Panc1 (cell line): ENCODE data around the gene MOB3A. TPM values are rescaled to one million over a fixed set of nuclear protein-coding genes. Genes with fewer than 3 reads are reported as not detected.

Experiments
- ATAC-seq: fragments of 200-7000 bp; cut with Tn5 transposase; 2 replicates; pipeline ENCODE4 v1.9.1; 2020; ENCODE audit warnings: mild to moderate bottlenecking, moderate library complexity
- BruUV-seq: library from RNA; stranded (reverse); fragments of 400-500 nt; replicated peaks from 2 replicates; lab custom pipeline; 2021; lab: Mats Ljungman, UMichigan
- CTCF ChIA-PET: fragments of 300-600 bp; sonication (Branson Sonifier 250); formaldehyde crosslinking; loops from one replicate; lab custom pipeline; 2022; ENCODE audit warnings: antibody characterized with exemption; lab: Charles Lee
- POLR2A ChIA-PET: fragments of 300-600 bp; sonication (Branson Sonifier 250); formaldehyde crosslinking; loops from one replicate; lab custom pipeline; 2022; ENCODE audit warnings: antibody characterized with exemption; lab: Charles Lee
- DNase-seq: peaks from one replicate; pipeline ENCODE4 v3.0.0-alpha.2; 2010; ENCODE audit warnings: low read depth, low spot score
- H3K27ac ChIP-seq: 2 replicates; pipeline ENCODE4 v1.5.1; 2011; ENCODE audit warnings: mild to moderate bottlenecking, low read length, inconsistent platforms
- H3K27me3 ChIP-seq: fragments of 200-500 bp; sonication (Bioruptor generic); 2 replicates; pipeline ENCODE4 v1.6.0; 2014; ENCODE audit warnings: low read length, inconsistent platforms; ENCODE audit not compliant: control insufficient read depth, insufficient read depth
- H3K36me3 ChIP-seq: fragments of 200-500 bp; sonication (Bioruptor generic); 2 replicates; pipeline ENCODE4 v1.5.1; 2014; ENCODE audit warnings: inconsistent platforms, mild to moderate bottlenecking, low read length, moderate library complexity; ENCODE audit not compliant: control insufficient read depth, insufficient read depth
- H3K4me1 ChIP-seq: 2 replicates; pipeline ENCODE4 v1.5.1; 2011; ENCODE audit warnings: inconsistent platforms, mild to moderate bottlenecking, low read length, moderate library complexity; ENCODE audit not compliant: control insufficient read depth, insufficient read depth
- H3K4me3 ChIP-seq, 2 experiments: 2 replicates each; pipeline ENCODE4 v1.5.1; 2011 to 2012; ENCODE audit warnings: low read depth in 2 of 2, low read length in 2 of 2, mild to moderate bottlenecking in 2 of 2, inconsistent platforms in 1 of 2, moderate library complexity in 1 of 2
- H3K9me3 ChIP-seq: fragments of 200-500 bp; sonication (Bioruptor generic); 2 replicates; pipeline ENCODE4 v1.5.1; 2014; ENCODE audit warnings: low read depth, mild to moderate bottlenecking, inconsistent platforms, low read length, moderate library complexity; ENCODE audit not compliant: control insufficient read depth, insufficient read depth
- POLR2AphosphoS5 ChIP-seq: IDR thresholded peaks from 2 replicates; pipeline ENCODE4 v1.6.1; 2012; ENCODE audit warnings: mild to moderate bottlenecking, low read depth, low read length, moderate library complexity
- SIN3A ChIP-seq: IDR thresholded peaks from 2 replicates; pipeline ENCODE4 v1.6.1; 2012; ENCODE audit warnings: low read depth, mild to moderate bottlenecking, low read length, moderate library complexity, borderline replicate concordance; ENCODE audit not compliant: insufficient read depth
- TCF7L2 ChIP-seq: IDR thresholded peaks from 2 replicates; pipeline ENCODE4 v1.6.1; 2011; ENCODE audit warnings: mild to moderate bottlenecking, low read depth, low read length, inconsistent platforms
- in situ Hi-C: cut with HindIII; loops from 2 replicates; pipeline ENCODE4 v1.10.0; 2016; ENCODE audit warnings: low sequenced_read_pairs, low pct_unique_long_range_greater_than_20kb
- intact Hi-C: fragments of 100-400 bp; cut with micrococcal nuclease; formaldehyde crosslinking; loops from one replicate; pipeline ENCODE4 v1.10.0; 2022; ENCODE audit not compliant: unreplicated experiment
- total RNA-seq: library from RNA; stranded (reverse); gene quantifications from one replicate; pipeline ENCODE4 v1.2.1, GENCODE V29; 2021; ENCODE audit not compliant: unreplicated experiment
- TF ChIP-seq, protein P1 (sequence below), 2 experiments: IDR thresholded peaks; 2 replicates each; pipeline ENCODE4 v1.6.1; 2011 to 2012; ENCODE audit warnings: low read depth in 2 of 2, control low read depth in 1 of 2, low read length in 1 of 2, mild to moderate bottlenecking in 1 of 2, moderate library complexity in 1 of 2; ENCODE audit not compliant: insufficient read depth in 1 of 2
- TF ChIP-seq, protein P2 (sequence below): fragments of 450-650 bp; IDR thresholded peaks from 2 replicates; pipeline ENCODE4 v1.5.1; 2017; ENCODE audit warnings: mild to moderate bottlenecking

Gene MOB3A
- total RNA-seq, 1 experiment from 2014 or later: 36.3 TPM

DNA sequence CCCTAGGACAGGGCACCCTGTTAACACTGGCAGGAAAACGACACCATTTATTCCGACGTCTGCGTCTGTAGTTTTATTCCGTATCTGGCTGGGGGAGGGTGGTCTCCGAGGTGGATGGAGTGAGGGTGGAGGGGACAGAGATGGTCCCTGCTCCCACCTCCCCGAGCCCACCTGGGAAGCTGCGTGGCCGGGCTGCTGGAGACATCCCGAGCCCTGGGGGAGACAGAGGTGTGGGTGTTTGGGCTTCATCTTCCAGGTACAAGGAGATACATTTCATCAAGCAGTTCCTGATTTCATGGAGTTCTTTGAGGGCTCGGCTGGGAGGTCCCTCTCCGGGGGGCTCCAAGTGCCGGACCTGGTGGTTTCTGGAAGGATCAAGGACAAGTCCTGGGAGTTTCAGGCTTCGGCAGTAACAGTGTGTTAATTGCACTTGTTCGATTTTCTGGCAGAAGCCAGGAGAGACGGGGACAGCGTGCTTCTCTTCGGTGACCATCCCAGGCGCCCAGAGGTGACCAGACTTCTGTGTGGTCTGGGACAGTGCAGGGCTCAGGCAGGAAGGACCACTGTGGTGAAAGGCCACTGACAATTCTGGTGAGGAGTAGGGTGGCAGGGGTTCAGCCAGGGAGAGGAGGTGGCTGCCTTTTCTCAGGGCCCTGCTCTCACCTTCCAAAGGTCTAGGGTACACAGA lies 25.0 kb downstream of the MOB3A start:
- BruUV-seq: TSS peak; percentile 87
- Histone ChIP-seq H3K36me3 (no peaks in the 10 kb centered on the region; the same call in 1 of the 2 replicates), H3K4me1 (peaks cover 3% of the 10 kb centered on the region; the same call in 1 of the 2 replicates), H3K27me3 (no peaks in the 10 kb centered on the region), H3K4me3 (no peak overlapping the region), H3K27ac (no peak overlapping the region), H3K9me3 (no peaks in the 10 kb centered on the region)
- CTCF ChIA-PET: no interaction called here
- in situ Hi-C loops: no loop called here
- ATAC-seq: no peak
- intact Hi-C loops: no loop called here
- no peak for DNase-seq
- TF ChIP-seq, protein P1, sequence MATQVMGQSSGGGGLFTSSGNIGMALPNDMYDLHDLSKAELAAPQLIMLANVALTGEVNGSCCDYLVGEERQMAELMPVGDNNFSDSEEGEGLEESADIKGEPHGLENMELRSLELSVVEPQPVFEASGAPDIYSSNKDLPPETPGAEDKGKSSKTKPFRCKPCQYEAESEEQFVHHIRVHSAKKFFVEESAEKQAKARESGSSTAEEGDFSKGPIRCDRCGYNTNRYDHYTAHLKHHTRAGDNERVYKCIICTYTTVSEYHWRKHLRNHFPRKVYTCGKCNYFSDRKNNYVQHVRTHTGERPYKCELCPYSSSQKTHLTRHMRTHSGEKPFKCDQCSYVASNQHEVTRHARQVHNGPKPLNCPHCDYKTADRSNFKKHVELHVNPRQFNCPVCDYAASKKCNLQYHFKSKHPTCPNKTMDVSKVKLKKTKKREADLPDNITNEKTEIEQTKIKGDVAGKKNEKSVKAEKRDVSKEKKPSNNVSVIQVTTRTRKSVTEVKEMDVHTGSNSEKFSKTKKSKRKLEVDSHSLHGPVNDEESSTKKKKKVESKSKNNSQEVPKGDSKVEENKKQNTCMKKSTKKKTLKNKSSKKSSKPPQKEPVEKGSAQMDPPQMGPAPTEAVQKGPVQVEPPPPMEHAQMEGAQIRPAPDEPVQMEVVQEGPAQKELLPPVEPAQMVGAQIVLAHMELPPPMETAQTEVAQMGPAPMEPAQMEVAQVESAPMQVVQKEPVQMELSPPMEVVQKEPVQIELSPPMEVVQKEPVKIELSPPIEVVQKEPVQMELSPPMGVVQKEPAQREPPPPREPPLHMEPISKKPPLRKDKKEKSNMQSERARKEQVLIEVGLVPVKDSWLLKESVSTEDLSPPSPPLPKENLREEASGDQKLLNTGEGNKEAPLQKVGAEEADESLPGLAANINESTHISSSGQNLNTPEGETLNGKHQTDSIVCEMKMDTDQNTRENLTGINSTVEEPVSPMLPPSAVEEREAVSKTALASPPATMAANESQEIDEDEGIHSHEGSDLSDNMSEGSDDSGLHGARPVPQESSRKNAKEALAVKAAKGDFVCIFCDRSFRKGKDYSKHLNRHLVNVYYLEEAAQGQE (IDR thresholded peaks at IDR 0.05; ENCODE audit: insufficient read depth in 1 of 2, low read depth in 2 of 2, low read length in 1 of 2): no peak
- TF ChIP-seq SIN3A (no peak), TCF7L2 (no peak), POLR2AphosphoS5 (no peak)
- TF ChIP-seq, protein P2, sequence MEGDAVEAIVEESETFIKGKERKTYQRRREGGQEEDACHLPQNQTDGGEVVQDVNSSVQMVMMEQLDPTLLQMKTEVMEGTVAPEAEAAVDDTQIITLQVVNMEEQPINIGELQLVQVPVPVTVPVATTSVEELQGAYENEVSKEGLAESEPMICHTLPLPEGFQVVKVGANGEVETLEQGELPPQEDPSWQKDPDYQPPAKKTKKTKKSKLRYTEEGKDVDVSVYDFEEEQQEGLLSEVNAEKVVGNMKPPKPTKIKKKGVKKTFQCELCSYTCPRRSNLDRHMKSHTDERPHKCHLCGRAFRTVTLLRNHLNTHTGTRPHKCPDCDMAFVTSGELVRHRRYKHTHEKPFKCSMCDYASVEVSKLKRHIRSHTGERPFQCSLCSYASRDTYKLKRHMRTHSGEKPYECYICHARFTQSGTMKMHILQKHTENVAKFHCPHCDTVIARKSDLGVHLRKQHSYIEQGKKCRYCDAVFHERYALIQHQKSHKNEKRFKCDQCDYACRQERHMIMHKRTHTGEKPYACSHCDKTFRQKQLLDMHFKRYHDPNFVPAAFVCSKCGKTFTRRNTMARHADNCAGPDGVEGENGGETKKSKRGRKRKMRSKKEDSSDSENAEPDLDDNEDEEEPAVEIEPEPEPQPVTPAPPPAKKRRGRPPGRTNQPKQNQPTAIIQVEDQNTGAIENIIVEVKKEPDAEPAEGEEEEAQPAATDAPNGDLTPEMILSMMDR: no peak
- POLR2A ChIA-PET: interaction anchor here (0.6 kb wide), 1 partner anchor 76 kb away, joined by 4 read pairs; no protein-coding TSS in a partner anchor

DNA sequence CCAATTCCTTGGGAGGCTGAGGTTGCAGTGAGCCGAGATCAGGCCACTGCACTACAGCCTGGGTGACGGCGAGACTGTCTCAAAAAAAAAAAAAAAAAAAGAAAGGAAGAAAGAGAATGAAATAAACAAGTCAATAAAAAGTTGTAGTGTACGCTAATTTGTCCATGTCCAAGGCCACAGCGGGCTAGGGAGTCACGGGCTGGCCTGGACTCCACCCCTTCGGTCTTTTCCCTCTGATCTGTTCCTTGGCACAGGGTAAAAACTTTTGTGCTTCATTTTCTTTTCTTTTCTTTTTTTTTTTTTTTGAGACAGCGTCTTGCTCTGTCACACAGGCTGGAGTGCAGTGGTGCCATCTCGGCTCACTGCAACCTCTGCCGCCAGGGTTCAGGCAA lies 25.7 kb downstream of the MOB3A start:
- BruUV-seq: no TSS peak
- no peak for DNase-seq
- in situ Hi-C loops: no loop called here
- no peak for ATAC-seq
- POLR2A ChIA-PET: interaction anchor here (0.6 kb wide), 1 partner anchor 76 kb away, joined by 4 read pairs; no protein-coding TSS in a partner anchor
- intact Hi-C loops: no loop called here
- TF ChIP-seq, protein P2: no peak
- CTCF ChIA-PET: interaction anchor here (0.5 kb wide), 1 partner anchor 78 kb away, joined by 3 read pairs; no protein-coding TSS in a partner anchor
- Histone ChIP-seq H3K4me1 (peaks cover 3% of the 10 kb centered on the region; the same call in 1 of the 2 replicates), H3K4me3 (no peak overlapping the region), H3K27ac (no peak overlapping the region), H3K36me3 (no peaks in the 10 kb centered on the region; the same call in 1 of the 2 replicates), H3K27me3 (no peaks in the 10 kb centered on the region), H3K9me3 (no peaks in the 10 kb centered on the region)
